HepG2 (cell line): ENCODE results near the gene TBCB. TPM values are rescaled to one million over a fixed set of nuclear protein-coding genes. Genes with fewer than 3 reads are reported as not detected.

Experiments used
- BCL3 ChIP-seq: sonication (generic); formaldehyde crosslinking; IDR thresholded peaks from 2 replicates; pipeline ENCODE4 v1.5.1; 2020; ENCODE audit warnings: mild to moderate bottlenecking, missing genetic modification reagents, moderate library complexity
- TARDBP ChIP-seq: sonication (generic); formaldehyde crosslinking; IDR thresholded peaks from 2 replicates; pipeline ENCODE4 v1.8.0; 2022; ENCODE audit warnings: mild to moderate bottlenecking, missing genetic modification reagents
- ZNF407 ChIP-seq: sonication (generic); formaldehyde crosslinking; IDR thresholded peaks from one replicate; pipeline ENCODE4 v1.5.1; 2020; ENCODE audit warnings: mild to moderate bottlenecking, missing genetic modification reagents; ENCODE audit errors: not compliant biosample characterization
- ZNF441 ChIP-seq: sonication (generic); formaldehyde crosslinking; IDR thresholded peaks from 2 replicates; pipeline ENCODE4 v1.7.0; 2021; ENCODE audit warnings: missing genetic modification reagents, borderline replicate concordance
- ZNF570 ChIP-seq: sonication (generic); formaldehyde crosslinking; IDR thresholded peaks from 2 replicates; pipeline ENCODE4 v1.4.0; 2020; ENCODE audit warnings: mild to moderate bottlenecking, missing genetic modification reagents, borderline replicate concordance
- ZNF773 ChIP-seq: sonication (generic); formaldehyde crosslinking; IDR thresholded peaks from 2 replicates; pipeline ENCODE4 v1.4.0; 2020; ENCODE audit warnings: missing genetic modification reagents, borderline replicate concordance
- polyA plus RNA-seq, 8 experiments: library from polyadenylated mRNA; depleted of rRNA in 3 of 8; stranded (reverse) in 7 of 8; unstranded in 1 of 8; fragments of >200 nt; fragmentation: Illumina TruSeq in 4 of 8; extraction: Trizol in 4 of 8; gene quantifications; 2 replicates each; pipeline versions ENCODE4 v1.2.1 to v1.2.3, GENCODE V29; 2011 to 2016; ENCODE audit warnings: low read depth in 4 of 8, missing spikeins in 1 of 8, mixed read lengths in 1 of 8; ENCODE audit not compliant: insufficient read depth in 1 of 8
- total RNA-seq, 5 experiments: library from RNA; depleted of rRNA; stranded (reverse); fragments of >200 nt; fragmentation: Illumina TruSeq; extraction: Trizol; gene quantifications; 2 replicates each; pipeline ENCODE4 v1.2.3, GENCODE V29; 2016; ENCODE audit warnings: low read depth in 1 of 5
- TF ChIP-seq, protein P1 (sequence below): sonication (generic); formaldehyde crosslinking; IDR thresholded peaks from 2 replicates; pipeline ENCODE4 v1.8.0; 2022; ENCODE audit warnings: mild to moderate bottlenecking, missing genetic modification reagents, moderate library complexity
- TF ChIP-seq, protein P2 (sequence below): sonication (generic); formaldehyde crosslinking; IDR thresholded peaks from 2 replicates; pipeline ENCODE4 v1.4.0; 2020; ENCODE audit warnings: missing genetic modification reagents

TBCB gene
- total and polyA plus RNA-seq, 2 of the 13 experiments (the other 11 are each of a cell fraction or from before 2014, with no cell fraction given) = 271 to 276 TPM

DNA sequence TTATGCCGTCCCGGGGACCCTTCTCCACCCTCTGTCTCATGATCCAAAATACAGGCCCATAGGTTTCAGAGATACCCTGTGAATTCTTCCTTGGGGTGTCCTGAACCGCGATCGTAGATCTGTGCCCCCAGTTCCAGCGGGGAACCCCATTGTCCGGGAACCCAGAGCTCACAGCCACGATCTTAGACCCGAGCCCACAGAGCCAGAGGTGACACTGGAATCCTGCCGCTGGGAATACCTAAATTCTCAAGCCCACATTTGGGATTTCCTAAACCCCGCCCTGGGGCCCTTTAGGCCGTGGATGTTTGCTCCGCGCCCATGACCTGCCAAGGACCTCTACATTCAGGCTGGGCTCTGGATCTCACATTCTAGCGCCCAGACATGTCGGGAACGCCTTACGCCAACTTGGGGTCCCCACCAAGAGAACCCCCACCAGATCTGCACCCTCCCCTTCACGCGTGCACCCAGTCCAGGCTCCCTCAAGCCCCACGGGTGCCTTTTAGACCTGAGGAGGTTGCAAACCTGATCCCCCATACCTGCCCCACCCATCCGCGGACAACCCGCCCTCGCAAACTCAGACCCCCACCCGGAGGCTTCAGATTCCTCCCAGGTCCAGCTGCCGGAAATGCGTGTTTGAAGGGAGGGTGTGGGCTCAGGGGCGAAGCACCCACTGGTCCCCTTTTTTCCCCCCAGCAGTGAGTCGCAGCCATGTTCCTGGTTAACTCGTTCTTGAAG, 25.2 kb downstream of the TBCB start (continued):
- TF ChIP-seq BCL3 (CRISPR knock-in tag) (0 out of 2 replicates have a peak, but pooled peaks have one; percentile 11), ZNF570 (CRISPR knock-in tag) (no peak), TARDBP (CRISPR knock-in tag) (no peak), ZNF407 (no peak), ZNF441 (CRISPR knock-in tag) (no peak), ZNF773 (CRISPR knock-in tag) (0 out of 2 replicates have a peak, but pooled peaks have one; percentile 40)
- TF ChIP-seq, protein P1, sequence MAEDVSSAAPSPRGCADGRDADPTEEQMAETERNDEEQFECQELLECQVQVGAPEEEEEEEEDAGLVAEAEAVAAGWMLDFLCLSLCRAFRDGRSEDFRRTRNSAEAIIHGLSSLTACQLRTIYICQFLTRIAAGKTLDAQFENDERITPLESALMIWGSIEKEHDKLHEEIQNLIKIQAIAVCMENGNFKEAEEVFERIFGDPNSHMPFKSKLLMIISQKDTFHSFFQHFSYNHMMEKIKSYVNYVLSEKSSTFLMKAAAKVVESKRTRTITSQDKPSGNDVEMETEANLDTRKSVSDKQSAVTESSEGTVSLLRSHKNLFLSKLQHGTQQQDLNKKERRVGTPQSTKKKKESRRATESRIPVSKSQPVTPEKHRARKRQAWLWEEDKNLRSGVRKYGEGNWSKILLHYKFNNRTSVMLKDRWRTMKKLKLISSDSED (CRISPR knock-in tag) = no peak
- TF ChIP-seq, protein P2, sequence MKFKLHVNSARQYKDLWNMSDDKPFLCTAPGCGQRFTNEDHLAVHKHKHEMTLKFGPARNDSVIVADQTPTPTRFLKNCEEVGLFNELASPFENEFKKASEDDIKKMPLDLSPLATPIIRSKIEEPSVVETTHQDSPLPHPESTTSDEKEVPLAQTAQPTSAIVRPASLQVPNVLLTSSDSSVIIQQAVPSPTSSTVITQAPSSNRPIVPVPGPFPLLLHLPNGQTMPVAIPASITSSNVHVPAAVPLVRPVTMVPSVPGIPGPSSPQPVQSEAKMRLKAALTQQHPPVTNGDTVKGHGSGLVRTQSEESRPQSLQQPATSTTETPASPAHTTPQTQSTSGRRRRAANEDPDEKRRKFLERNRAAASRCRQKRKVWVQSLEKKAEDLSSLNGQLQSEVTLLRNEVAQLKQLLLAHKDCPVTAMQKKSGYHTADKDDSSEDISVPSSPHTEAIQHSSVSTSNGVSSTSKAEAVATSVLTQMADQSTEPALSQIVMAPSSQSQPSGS (CRISPR knock-in tag) = no peak
